Smooth muscle cell (in vitro differentiated cells): Measurements from ENCODE around the gene ZNF37A. TPM values are rescaled to one million over a fixed set of nuclear protein-coding genes. Genes with fewer than 3 reads are reported as not detected.
"Not testable (repeated sequence)": the region's sequence is repeated elsewhere in the genome, so short reads cannot be mapped to it uniquely, and the experiment has no call there.

Source experiments
- DNase-seq: peaks from one replicate; lab custom pipeline; 2025; ENCODE audit not compliant: unreplicated experiment; lab: John Stamatoyannopoulos, UW
- H2AFZ ChIP-seq: fragments of 200-600 bp; sonication (generic); 2 replicates; pipeline ENCODE4 v1.6.0; 2016; ENCODE audit warnings: antibody characterized with exemption, low read depth, mild to moderate bottlenecking
- H3F3A ChIP-seq: fragments of 200-600 bp; sonication (generic); 2 replicates; pipeline ENCODE4 v1.6.0; 2017; ENCODE audit warnings: antibody characterized with exemption, low read depth
- H3K27ac ChIP-seq: fragments of 200-600 bp; sonication (generic); 2 replicates; pipeline ENCODE4 v1.5.1; 2016; ENCODE audit warnings: low read depth, mild to moderate bottlenecking
- H3K27me3 ChIP-seq: fragments of 200-600 bp; sonication (generic); 2 replicates; pipeline ENCODE4 v1.6.1; 2016; ENCODE audit warnings: low read depth, mild to moderate bottlenecking
- H3K36me3 ChIP-seq: fragments of 200-600 bp; sonication (generic); 2 replicates; pipeline ENCODE4 v1.5.1; 2016; ENCODE audit warnings: low read depth
- H3K4me1 ChIP-seq: fragments of 200-600 bp; sonication (generic); 2 replicates; pipeline ENCODE4 v1.5.1; 2016; ENCODE audit warnings: low read depth
- H3K4me2 ChIP-seq: fragments of 200-600 bp; sonication (generic); 2 replicates; pipeline ENCODE4 v1.6.0; 2016; ENCODE audit warnings: mild to moderate bottlenecking
- H3K4me3 ChIP-seq: fragments of 200-600 bp; sonication (generic); 2 replicates; pipeline ENCODE4 v1.5.1; 2016; ENCODE audit warnings: mild to moderate bottlenecking
- H3K79me2 ChIP-seq: fragments of 200-600 bp; sonication (generic); 2 replicates; pipeline ENCODE4 v1.6.0; 2016; ENCODE audit warnings: low read depth, mild to moderate bottlenecking
- H3K9ac ChIP-seq: fragments of 200-600 bp; sonication (generic); 2 replicates; pipeline ENCODE4 v1.6.0; 2016; ENCODE audit warnings: low read depth
- H3K9me3 ChIP-seq: fragments of 200-600 bp; sonication (generic); replicated peaks from 2 replicates; pipeline ENCODE4 v1.5.1; 2016; ENCODE audit warnings: low read depth
- H4K20me1 ChIP-seq: fragments of 200-600 bp; sonication (generic); 2 replicates; pipeline ENCODE4 v1.6.0; 2016; ENCODE audit warnings: low read depth
- CTCF ChIP-seq: fragments of 200-600 bp; sonication (generic); IDR thresholded peaks from 2 replicates; pipeline ENCODE4 v1.5.1; 2017; ENCODE audit warnings: borderline replicate concordance, mild to moderate bottlenecking, antibody characterized with exemption; ENCODE audit not compliant: insufficient read depth, poor library complexity, severe bottlenecking
- WGBS: methylation state at CpG from one replicate; pipeline ENCODE4 v1.1.7; 2016; ENCODE audit warnings: low lambda C conversion rate; 5-methylcytosine and 5-hydroxymethylcytosine counted together
- polyA plus RNA-seq: library from polyadenylated mRNA; unstranded; fragments of >200 nt; fragmentation: Nextera tagmentation; extraction: Ambion mirVana; gene quantifications from 2 replicates; pipeline ENCODE4 v1.2.1, GENCODE V29; 2016
- total RNA-seq: library from RNA; depleted of rRNA; stranded (reverse); fragments of >200 nt; gene quantifications from 2 replicates; pipeline ENCODE4 v1.2.3, GENCODE V29; 2014

The ZNF37A gene
- total and polyA plus RNA-seq, 2 experiments from 2014 or later, result 3.2 to 30.3 TPM

GRCh38 chr10:38147686-38148085 lies 53.5 kb downstream of the ZNF37A start:
- H3K9me3 ChIP-seq, result peaks cover 6% of the 10 kb centered on the region
- no peaks in the 10 kb centered on the region for H3F3A ChIP-seq
- no peak overlapping the region for H3K27ac ChIP-seq
- H3K4me1 ChIP-seq, result no peaks in the 10 kb centered on the region
- no peak overlapping the region for H3K9ac ChIP-seq
- 53% methylated on average over 1 of the region's 1 CpG for WGBS
- H4K20me1 ChIP-seq, result no peaks in the 10 kb centered on the region
- no peaks in the 10 kb centered on the region for H3K36me3 ChIP-seq
- H3K27me3 ChIP-seq, result no peaks in the 10 kb centered on the region
- H3K4me2 ChIP-seq, result no peak overlapping the region
- no peaks in the 10 kb centered on the region for H3K79me2 ChIP-seq
- no peak overlapping the region for H2AFZ ChIP-seq
- no peak for TF ChIP-seq CTCF
- H3K4me3 ChIP-seq, result no peak overlapping the region
- DNase-seq, result no peak

- not testable (repeated sequence) for H3K36me3 ChIP-seq, H3K4me2 ChIP-seq, H3K79me2 ChIP-seq, DNase-seq, H3K9me3 ChIP-seq, H3K27me3 ChIP-seq, H4K20me1 ChIP-seq, H3K27ac ChIP-seq, H3F3A ChIP-seq, H3K9ac ChIP-seq, H3K4me3 ChIP-seq, H3K4me1 ChIP-seq, H2AFZ ChIP-seq
- 79% methylated on average over 5 of the region's 5 CpGs for WGBS
Measured at GRCh38 chr10:38150891-38151463, 56.8 kb downstream of the ZNF37A start.

- H3K4me1 ChIP-seq, result no peaks in the 10 kb centered on the region
- H3K27me3 ChIP-seq, result no peaks in the 10 kb centered on the region
- no peak overlapping the region for H3K9ac ChIP-seq
- no peak for DNase-seq
- H3K27ac ChIP-seq, result no peak overlapping the region
- no peak for TF ChIP-seq CTCF
- H3K9me3 ChIP-seq, result peaks cover 3% of the 10 kb centered on the region
- H4K20me1 ChIP-seq, result no peaks in the 10 kb centered on the region
- H3K4me2 ChIP-seq, result no peak overlapping the region
- H3K36me3 ChIP-seq, result no peaks in the 10 kb centered on the region
- no peaks in the 10 kb centered on the region for H3K79me2 ChIP-seq
- no peaks in the 10 kb centered on the region for H3F3A ChIP-seq
- WGBS, result 88% methylated on average over 30 of the region's 37 CpGs
- no peak overlapping the region for H3K4me3 ChIP-seq
- H2AFZ ChIP-seq, result no peak overlapping the region
Measured at GRCh38 chr10:38156416-38157269, 62.5 kb downstream of the ZNF37A start.

GRCh38 chr10:38157270-38157685 lies 63.1 kb downstream of the ZNF37A start:
- Histone ChIP-seq H3K79me2 (no peaks in the 10 kb centered on the region), H3K9me3 (peaks cover 3% of the 10 kb centered on the region), H3K4me1 (no peaks in the 10 kb centered on the region)

More at GRCh38 chr10:38157270-38157685, 63.1 kb downstream of the ZNF37A start:
- Histone ChIP-seq H3K27me3 (no peaks in the 10 kb centered on the region), H3F3A (no peaks in the 10 kb centered on the region), H3K4me2 (no peak overlapping the region), H3K9ac (no peak overlapping the region), H4K20me1 (no peaks in the 10 kb centered on the region), H3K4me3 (no peak overlapping the region), H2AFZ (no peak overlapping the region), H3K27ac (no peak overlapping the region), H3K36me3 (no peaks in the 10 kb centered on the region)
- DNase-seq, result no peak
- no peak for TF ChIP-seq CTCF
- WGBS, result 86% methylated on average over 10 of the region's 10 CpGs
